ENCODE data around the gene ERC1.

The ERC1 gene

GRCh38 chr12:1398673-1399072 is 407.6 kb downstream of the ERC1 start:
- DNase-seq (ENCODE audit: low read depth) = peak; percentile 77

- no peak for DNase-seq (ENCODE audit: low read depth)
These were observed 410.9 kb downstream of the ERC1 start for GRCh38 chr12:1401891-1402290.

- DNase-seq (ENCODE audit: low read depth) = no peak
These were observed 412.4 kb downstream of the ERC1 start for GRCh38 chr12:1403417-1403816.

- DNase-seq (ENCODE audit: low read depth) = no peak
These were observed 414.6 kb downstream of the ERC1 start for GRCh38 chr12:1405619-1406018.

- no peak for DNase-seq (ENCODE audit: low read depth)
These were observed 419.8 kb downstream of the ERC1 start for GRCh38 chr12:1410794-1411193.

- DNase-seq (ENCODE audit: low read depth) = no peak
These were observed 422.9 kb downstream of the ERC1 start for GRCh38 chr12:1413930-1414329.

GRCh38 chr12:1418144-1418543 is 427.1 kb downstream of the ERC1 start:
- no peak for DNase-seq (ENCODE audit: low read depth)

GRCh38 chr12:1419849-1420371 is 428.9 kb downstream of the ERC1 start:
- no peak for DNase-seq (ENCODE audit: low read depth)

- peak; percentile 40 for DNase-seq (ENCODE audit: low read depth)
These were observed 430.2 kb downstream of the ERC1 start for GRCh38 chr12:1421091-1421846.

GRCh38 chr12:1422604-1423315 is 431.7 kb downstream of the ERC1 start:
- DNase-seq (ENCODE audit: low read depth) = no peak

- no peak for DNase-seq (ENCODE audit: low read depth)
These were observed 433.8 kb downstream of the ERC1 start for GRCh38 chr12:1424674-1425395.

GRCh38 chr12:1425396-1425729 is 434.3 kb downstream of the ERC1 start:
- no peak for DNase-seq (ENCODE audit: low read depth)

GRCh38 chr12:1428671-1429070 is 437.6 kb downstream of the ERC1 start:
- DNase-seq (ENCODE audit: low read depth) = no peak

GRCh38 chr12:1429980-1430379 is 439.0 kb downstream of the ERC1 start:
- peak; percentile 80 for DNase-seq (ENCODE audit: low read depth)

GRCh38 chr12:1434296-1434955 is 443.4 kb downstream of the ERC1 start:
- DNase-seq (ENCODE audit: low read depth) = no peak

- DNase-seq (ENCODE audit: low read depth) = no peak
These were observed 444.0 kb downstream of the ERC1 start for GRCh38 chr12:1435044-1435443.

- no peak for DNase-seq (ENCODE audit: low read depth)
These were observed 444.4 kb downstream of the ERC1 start for GRCh38 chr12:1435456-1435855.

GRCh38 chr12:1436015-1436414 is 445.0 kb downstream of the ERC1 start:
- DNase-seq (ENCODE audit: low read depth) = no peak

GRCh38 chr12:1436981-1437380 is 446.0 kb downstream of the ERC1 start:
- no peak for DNase-seq (ENCODE audit: low read depth)

- DNase-seq (ENCODE audit: low read depth) = no peak
These were observed 448.2 kb downstream of the ERC1 start for GRCh38 chr12:1439201-1439600.

GRCh38 chr12:1439687-1440086 is 448.7 kb downstream of the ERC1 start:
- no peak for DNase-seq (ENCODE audit: low read depth)

GRCh38 chr12:1443421-1444141 is 452.6 kb downstream of the ERC1 start:
- DNase-seq (ENCODE audit: low read depth) = peak; percentile 49
